Neural cell (in vitro differentiated cells): Measurements from ENCODE around the gene FHL1. TPM values are rescaled to one million over a fixed set of nuclear protein-coding genes. Genes with fewer than 3 reads are reported as not detected.

Experiments used
- H2AFZ ChIP-seq: fragments of 200-600, 300-800 bp; sonication (generic), shearing (Covaris generic); 2 replicates; pipeline ENCODE4 v1.6.0; 2014; ENCODE audit warnings: low read depth, mild to moderate bottlenecking, antibody characterized with exemption, low read length, moderate library complexity
- H3F3A ChIP-seq: fragments of 200-600 bp; shearing (Covaris generic); 2 replicates; pipeline ENCODE4 v1.6.1; 2016; ENCODE audit warnings: mild to moderate bottlenecking, moderate library complexity, mixed read lengths, antibody characterized with exemption, low read length; ENCODE audit not compliant: insufficient read depth, poor library complexity, severe bottlenecking
- H3K27ac ChIP-seq: fragments of 200-600, 300-800 bp; sonication (generic), shearing (Covaris generic); 2 replicates; pipeline ENCODE4 v1.5.1; 2014; ENCODE audit warnings: mild to moderate bottlenecking, low read length, moderate library complexity
- H3K27me3 ChIP-seq: fragments of 300-800, 200-600 bp; sonication (generic), shearing (Covaris generic); 2 replicates; pipeline ENCODE4 v1.6.0; 2014; ENCODE audit warnings: mild to moderate bottlenecking, low read depth, low read length, moderate library complexity; ENCODE audit not compliant: insufficient read depth
- H3K36me3 ChIP-seq: fragments of 300-800, 200-600 bp; sonication (generic), shearing (Covaris generic); 2 replicates; pipeline ENCODE4 v1.5.1; 2014; ENCODE audit warnings: mild to moderate bottlenecking, antibody characterized with exemption, low read length, moderate library complexity; ENCODE audit not compliant: insufficient read depth
- H3K4me2 ChIP-seq: fragments of 300-800, 200-600 bp; sonication (generic), shearing (Covaris generic); 2 replicates; pipeline ENCODE4 v1.6.0; 2014; ENCODE audit warnings: mild to moderate bottlenecking, low read length
- H3K4me3 ChIP-seq: fragments of 300-800, 200-600 bp; sonication (generic), shearing (Covaris generic); 2 replicates; pipeline ENCODE4 v1.5.1; 2014; ENCODE audit warnings: mild to moderate bottlenecking, low read length, moderate library complexity
- H3K79me2 ChIP-seq: fragments of 200-600 bp; shearing (Covaris generic); replicated peaks from 2 replicates; pipeline ENCODE4 v1.6.0; 2014; ENCODE audit warnings: mild to moderate bottlenecking, low read length, moderate library complexity; ENCODE audit not compliant: insufficient read depth
- H3K9ac ChIP-seq: fragments of 300-800, 200-600 bp; sonication (generic), shearing (Covaris generic); 2 replicates; pipeline ENCODE4 v1.6.1; 2016; ENCODE audit warnings: mild to moderate bottlenecking, low read length, mixed read lengths
- H3K9me2 ChIP-seq: fragments of 200-600 bp; shearing (Covaris generic); 2 replicates; pipeline ENCODE4 v1.6.1; 2016; ENCODE audit warnings: mild to moderate bottlenecking, low read length, mixed read lengths; ENCODE audit not compliant: insufficient read depth
- H3K9me3 ChIP-seq: fragments of 200-600, 300-800 bp; sonication (generic), shearing (Covaris generic); 2 replicates; pipeline ENCODE4 v1.6.1; 2016; ENCODE audit warnings: mild to moderate bottlenecking, mixed run types, low read length, moderate library complexity, mixed read lengths
- H4K20me1 ChIP-seq: fragments of 200-600 bp; shearing (Covaris generic); 2 replicates; pipeline ENCODE4 v1.6.1; 2016; ENCODE audit warnings: mild to moderate bottlenecking, mixed run types; ENCODE audit not compliant: insufficient read depth
- EP300 ChIP-seq: fragments of 450-650 bp; conservative IDR thresholded peaks from 2 replicates; pipeline ENCODE4 v1.6.1; 2014; ENCODE audit warnings: antibody characterized with exemption, mild to moderate bottlenecking, moderate library complexity; ENCODE audit not compliant: poor library complexity, severe bottlenecking
- EZH2 ChIP-seq: fragments of 200-600, 300-800 bp; shearing (Covaris generic), sonication (generic); IDR thresholded peaks from 2 replicates; pipeline ENCODE4 v1.6.1; 2014; ENCODE audit warnings: antibody characterized with exemption, low read length, borderline replicate concordance, mild to moderate bottlenecking; ENCODE audit not compliant: insufficient read depth, poor library complexity, severe bottlenecking
- MXI1 ChIP-seq: fragments of 450-650 bp; conservative IDR thresholded peaks from 2 replicates; pipeline ENCODE4 v1.6.1; 2014; ENCODE audit warnings: antibody characterized with exemption, mild to moderate bottlenecking; ENCODE audit not compliant: poor library complexity, severe bottlenecking
- POLR2AphosphoS5 ChIP-seq: IDR thresholded peaks from 2 replicates; pipeline ENCODE4 v1.6.1; 2012
- RAD21 ChIP-seq: fragments of 450-650 bp; conservative IDR thresholded peaks from 2 replicates; pipeline ENCODE4 v1.6.1; 2014; ENCODE audit warnings: antibody characterized with exemption, mild to moderate bottlenecking, moderate library complexity
- REST ChIP-seq: IDR thresholded peaks from 2 replicates; pipeline ENCODE4 v1.6.1; 2012; ENCODE audit warnings: borderline replicate concordance
- SMC3 ChIP-seq: fragments of 450-650 bp; conservative IDR thresholded peaks from 2 replicates; pipeline ENCODE4 v1.6.1; 2014; ENCODE audit warnings: antibody characterized with exemption, mild to moderate bottlenecking, moderate library complexity; ENCODE audit not compliant: poor library complexity
- TAF1 ChIP-seq: IDR thresholded peaks from 2 replicates; pipeline ENCODE4 v1.6.1; 2012; ENCODE audit warnings: low read depth
- polyA plus RNA-seq: library from polyadenylated mRNA; depleted of rRNA; stranded (reverse); fragments of >200 nt; gene quantifications from 2 replicates; pipeline ENCODE4 v1.2.3, GENCODE V29; 2014
- TF ChIP-seq, protein P1 (sequence below): fragments of 450-650 bp; IDR thresholded peaks from 2 replicates; pipeline ENCODE4 v1.5.1; 2014; ENCODE audit warnings: antibody characterized with exemption, mild to moderate bottlenecking, moderate library complexity; ENCODE audit not compliant: poor library complexity, severe bottlenecking

The FHL1 gene
- polyA plus RNA-seq, 1 donor from 2014 or later = 235 TPM

GRCh38 chrX:136183917-136184316 is 36.6 kb downstream of the FHL1 start:
- no peaks in the 10 kb centered on the region for H3K9me2 ChIP-seq
- H2AFZ ChIP-seq = no peak overlapping the region
- no peak for TF ChIP-seq MXI1
- TF ChIP-seq EZH2 = no peak
- no peak for TF ChIP-seq RAD21
- TF ChIP-seq EP300 = no peak
- no peak for TF ChIP-seq SMC3
- TF ChIP-seq POLR2AphosphoS5 = no peak
- no peak for TF ChIP-seq REST
- no peak for TF ChIP-seq TAF1
- TF ChIP-seq, protein P1, sequence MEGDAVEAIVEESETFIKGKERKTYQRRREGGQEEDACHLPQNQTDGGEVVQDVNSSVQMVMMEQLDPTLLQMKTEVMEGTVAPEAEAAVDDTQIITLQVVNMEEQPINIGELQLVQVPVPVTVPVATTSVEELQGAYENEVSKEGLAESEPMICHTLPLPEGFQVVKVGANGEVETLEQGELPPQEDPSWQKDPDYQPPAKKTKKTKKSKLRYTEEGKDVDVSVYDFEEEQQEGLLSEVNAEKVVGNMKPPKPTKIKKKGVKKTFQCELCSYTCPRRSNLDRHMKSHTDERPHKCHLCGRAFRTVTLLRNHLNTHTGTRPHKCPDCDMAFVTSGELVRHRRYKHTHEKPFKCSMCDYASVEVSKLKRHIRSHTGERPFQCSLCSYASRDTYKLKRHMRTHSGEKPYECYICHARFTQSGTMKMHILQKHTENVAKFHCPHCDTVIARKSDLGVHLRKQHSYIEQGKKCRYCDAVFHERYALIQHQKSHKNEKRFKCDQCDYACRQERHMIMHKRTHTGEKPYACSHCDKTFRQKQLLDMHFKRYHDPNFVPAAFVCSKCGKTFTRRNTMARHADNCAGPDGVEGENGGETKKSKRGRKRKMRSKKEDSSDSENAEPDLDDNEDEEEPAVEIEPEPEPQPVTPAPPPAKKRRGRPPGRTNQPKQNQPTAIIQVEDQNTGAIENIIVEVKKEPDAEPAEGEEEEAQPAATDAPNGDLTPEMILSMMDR = no peak
- H3K4me2 ChIP-seq = no peak overlapping the region
- no peaks in the 10 kb centered on the region for H3F3A ChIP-seq
- H3K79me2 ChIP-seq = no peaks in the 10 kb centered on the region
- H3K4me3 ChIP-seq = no peak overlapping the region
- H3K9me3 ChIP-seq = no peaks in the 10 kb centered on the region
- H3K27ac ChIP-seq = no peak overlapping the region
- no peaks in the 10 kb centered on the region for H3K36me3 ChIP-seq
- H4K20me1 ChIP-seq = no peaks in the 10 kb centered on the region
- no peak overlapping the region for H3K9ac ChIP-seq
- H3K27me3 ChIP-seq = no peaks in the 10 kb centered on the region

DNA sequence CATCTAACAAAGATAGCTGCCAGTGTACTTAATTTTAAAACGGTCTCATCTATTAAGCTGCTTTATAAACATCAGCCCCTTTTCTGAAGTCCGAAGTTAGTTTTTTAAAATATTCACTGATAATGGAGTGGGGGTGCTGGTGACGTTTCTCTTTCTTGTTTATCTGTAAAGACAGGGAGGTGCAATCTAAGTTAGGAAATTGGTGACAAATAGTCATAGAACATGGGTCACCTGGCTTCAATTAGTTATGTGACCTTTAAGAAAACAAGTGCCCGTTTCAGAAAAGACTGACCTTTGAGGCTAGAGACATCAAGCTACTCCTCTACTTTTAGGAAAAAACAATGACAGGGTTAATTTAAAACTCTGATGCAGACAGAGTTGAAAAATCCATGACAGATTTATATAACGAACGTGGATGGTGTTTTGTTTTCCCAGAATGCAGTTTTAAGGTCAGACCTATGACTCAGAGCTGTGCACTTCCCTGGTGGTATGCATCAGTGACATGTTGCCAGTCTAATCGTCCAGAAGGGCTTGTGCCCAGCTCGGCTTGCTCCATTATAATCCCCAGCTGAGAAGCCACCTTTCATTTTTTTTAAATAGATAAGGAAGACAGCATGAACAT is 38.2 kb downstream of the FHL1 start:
- no peaks in the 10 kb centered on the region for H3K27me3 ChIP-seq
- no peaks in the 10 kb centered on the region for H3F3A ChIP-seq
- H3K4me2 ChIP-seq = no peak overlapping the region
- no peak overlapping the region for H3K4me3 ChIP-seq
- no peak overlapping the region for H3K9ac ChIP-seq
- H3K27ac ChIP-seq = no peak overlapping the region
- TF ChIP-seq EZH2 (no peak), SMC3 (no peak), RAD21 (no peak), POLR2AphosphoS5 (no peak), TAF1 (no peak), EP300 (no peak), MXI1 (no peak), REST (no peak)
- TF ChIP-seq, protein P1 = no peak
- H3K9me3 ChIP-seq = no peaks in the 10 kb centered on the region
- H2AFZ ChIP-seq = no peak overlapping the region
- no peaks in the 10 kb centered on the region for H4K20me1 ChIP-seq
- H3K36me3 ChIP-seq = no peaks in the 10 kb centered on the region
- H3K79me2 ChIP-seq = no peaks in the 10 kb centered on the region
- no peaks in the 10 kb centered on the region for H3K9me2 ChIP-seq
